ENCODE data around the gene INSRR.

DNA sequence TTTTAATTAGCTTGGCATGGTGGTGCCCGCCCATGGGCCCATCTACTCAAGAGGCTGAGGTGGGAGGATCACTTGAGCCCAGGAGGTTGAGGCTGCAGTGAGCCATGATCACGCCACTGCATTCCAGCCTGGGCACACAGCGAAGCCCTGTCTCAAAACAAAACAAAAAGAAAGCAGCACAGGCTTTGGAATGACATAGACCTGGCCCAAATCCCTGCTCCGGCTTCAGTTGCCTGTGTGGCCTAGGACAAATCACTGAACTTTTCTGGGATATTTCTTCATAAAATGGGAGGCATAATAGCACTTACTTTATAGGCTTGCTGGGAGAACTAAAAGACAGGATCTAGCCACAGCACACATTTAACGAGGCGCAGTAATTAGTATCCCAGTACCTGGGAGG, 37.0 kb upstream of the INSRR start:
- TF ChIP-seq, protein P1, sequence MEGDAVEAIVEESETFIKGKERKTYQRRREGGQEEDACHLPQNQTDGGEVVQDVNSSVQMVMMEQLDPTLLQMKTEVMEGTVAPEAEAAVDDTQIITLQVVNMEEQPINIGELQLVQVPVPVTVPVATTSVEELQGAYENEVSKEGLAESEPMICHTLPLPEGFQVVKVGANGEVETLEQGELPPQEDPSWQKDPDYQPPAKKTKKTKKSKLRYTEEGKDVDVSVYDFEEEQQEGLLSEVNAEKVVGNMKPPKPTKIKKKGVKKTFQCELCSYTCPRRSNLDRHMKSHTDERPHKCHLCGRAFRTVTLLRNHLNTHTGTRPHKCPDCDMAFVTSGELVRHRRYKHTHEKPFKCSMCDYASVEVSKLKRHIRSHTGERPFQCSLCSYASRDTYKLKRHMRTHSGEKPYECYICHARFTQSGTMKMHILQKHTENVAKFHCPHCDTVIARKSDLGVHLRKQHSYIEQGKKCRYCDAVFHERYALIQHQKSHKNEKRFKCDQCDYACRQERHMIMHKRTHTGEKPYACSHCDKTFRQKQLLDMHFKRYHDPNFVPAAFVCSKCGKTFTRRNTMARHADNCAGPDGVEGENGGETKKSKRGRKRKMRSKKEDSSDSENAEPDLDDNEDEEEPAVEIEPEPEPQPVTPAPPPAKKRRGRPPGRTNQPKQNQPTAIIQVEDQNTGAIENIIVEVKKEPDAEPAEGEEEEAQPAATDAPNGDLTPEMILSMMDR (IDR thresholded peaks at IDR 0.05), result no peak
- TF ChIP-seq, protein P2, sequence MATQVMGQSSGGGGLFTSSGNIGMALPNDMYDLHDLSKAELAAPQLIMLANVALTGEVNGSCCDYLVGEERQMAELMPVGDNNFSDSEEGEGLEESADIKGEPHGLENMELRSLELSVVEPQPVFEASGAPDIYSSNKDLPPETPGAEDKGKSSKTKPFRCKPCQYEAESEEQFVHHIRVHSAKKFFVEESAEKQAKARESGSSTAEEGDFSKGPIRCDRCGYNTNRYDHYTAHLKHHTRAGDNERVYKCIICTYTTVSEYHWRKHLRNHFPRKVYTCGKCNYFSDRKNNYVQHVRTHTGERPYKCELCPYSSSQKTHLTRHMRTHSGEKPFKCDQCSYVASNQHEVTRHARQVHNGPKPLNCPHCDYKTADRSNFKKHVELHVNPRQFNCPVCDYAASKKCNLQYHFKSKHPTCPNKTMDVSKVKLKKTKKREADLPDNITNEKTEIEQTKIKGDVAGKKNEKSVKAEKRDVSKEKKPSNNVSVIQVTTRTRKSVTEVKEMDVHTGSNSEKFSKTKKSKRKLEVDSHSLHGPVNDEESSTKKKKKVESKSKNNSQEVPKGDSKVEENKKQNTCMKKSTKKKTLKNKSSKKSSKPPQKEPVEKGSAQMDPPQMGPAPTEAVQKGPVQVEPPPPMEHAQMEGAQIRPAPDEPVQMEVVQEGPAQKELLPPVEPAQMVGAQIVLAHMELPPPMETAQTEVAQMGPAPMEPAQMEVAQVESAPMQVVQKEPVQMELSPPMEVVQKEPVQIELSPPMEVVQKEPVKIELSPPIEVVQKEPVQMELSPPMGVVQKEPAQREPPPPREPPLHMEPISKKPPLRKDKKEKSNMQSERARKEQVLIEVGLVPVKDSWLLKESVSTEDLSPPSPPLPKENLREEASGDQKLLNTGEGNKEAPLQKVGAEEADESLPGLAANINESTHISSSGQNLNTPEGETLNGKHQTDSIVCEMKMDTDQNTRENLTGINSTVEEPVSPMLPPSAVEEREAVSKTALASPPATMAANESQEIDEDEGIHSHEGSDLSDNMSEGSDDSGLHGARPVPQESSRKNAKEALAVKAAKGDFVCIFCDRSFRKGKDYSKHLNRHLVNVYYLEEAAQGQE (IDR thresholded peaks at IDR 0.05; ENCODE audit: insufficient read depth in 1 of 2, low read depth in 2 of 2, low read length in 1 of 2), result no peak
- TF ChIP-seq POLR2AphosphoS5 (IDR thresholded peaks at IDR 0.05; ENCODE audit: low read depth, low read length), result no peak
- TF ChIP-seq TCF7L2 (IDR thresholded peaks at IDR 0.05; ENCODE audit: low read depth, low read length), result no peak
- TF ChIP-seq SIN3A (IDR thresholded peaks at IDR 0.05; ENCODE audit: borderline replicate concordance, insufficient read depth, low read depth, low read length), result no peak
